Measurements from ENCODE around the gene PCNX3. TPM values are rescaled to one million over a fixed set of nuclear protein-coding genes. Genes with fewer than 3 reads are reported as not detected.

PCNX3 gene
- polyA plus RNA-seq, 1 donor (not counting 4 experiments of a cell fraction or from before 2014, with no cell fraction given) = 6.1 TPM

DNA sequence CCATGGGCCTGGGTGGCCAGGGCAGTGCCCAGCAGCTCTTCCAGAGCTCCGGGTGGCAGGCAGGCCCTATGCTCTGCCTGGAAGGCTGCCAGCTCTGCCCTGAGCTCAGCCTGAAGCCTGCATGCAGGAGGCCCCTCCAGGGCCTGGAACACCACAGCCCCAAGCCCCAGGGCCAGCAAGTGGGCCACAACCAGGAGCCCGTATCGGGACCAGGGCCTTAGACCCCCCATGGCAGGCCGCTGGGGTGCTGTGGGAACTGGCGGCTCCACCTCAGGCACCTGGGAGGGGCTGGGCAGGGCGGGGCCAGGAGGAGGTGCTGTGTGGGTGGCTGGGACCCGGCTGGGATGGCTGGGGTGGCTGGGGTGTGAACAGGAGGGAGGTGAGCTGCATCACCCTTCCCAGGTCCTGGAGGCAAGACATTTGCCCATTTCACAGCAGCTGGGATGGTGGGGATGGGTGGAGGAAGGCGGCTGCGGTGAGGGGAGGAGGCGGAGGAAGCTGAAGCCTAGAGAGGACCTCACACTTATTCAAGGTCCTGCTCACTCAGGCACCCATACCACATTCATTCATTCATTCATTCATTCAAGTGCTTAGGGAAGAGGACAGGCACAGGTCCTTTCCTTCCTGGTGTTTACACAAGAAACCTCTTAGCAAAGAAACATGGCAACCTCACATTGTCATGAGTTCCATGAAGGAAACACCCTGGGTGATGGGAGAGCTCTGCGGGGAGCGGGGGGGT, 19.9 kb upstream of the PCNX3 start, which contains the start of gene KCNK7:
KCNK7 (minus strand) TSS at position 258 of the 739 bp plus-strand sequence; CDS start at position 230, 28 bp downstream.
- peaks cover 3 to 11% of the 10 kb centered on the region in 2 experiments for H3K36me3 ChIP-seq (ENCODE audit: control insufficient read depth in 2 of 2, extremely low read depth in 1 of 2, insufficient read depth in 2 of 2, low read length in 2 of 2)
- H3K9ac ChIP-seq (ENCODE audit: control insufficient read depth, extremely low read depth, insufficient read depth, low read length) = no peak within 1 kb of the TSS
- H2AFZ ChIP-seq (ENCODE audit: control insufficient read depth, low read length) = no peak within 1 kb of the TSS
- H3K4me2 ChIP-seq (ENCODE audit: control insufficient read depth, extremely low read depth, insufficient read depth, low read depth, low read length) = no peak within 1 kb of the TSS
- no peaks in the 10 kb centered on the region for H4K20me1 ChIP-seq (ENCODE audit: control insufficient read depth, extremely low read depth, insufficient read depth, low read length)
- no peaks in the 10 kb centered on the region for H3K79me2 ChIP-seq (ENCODE audit: control insufficient read depth, insufficient read depth, low read length)
- peaks cover 27% of the 10 kb centered on the region for H3K4me1 ChIP-seq (ENCODE audit: control insufficient read depth, extremely low read depth, insufficient read depth, low read length)
- H3K9me3 ChIP-seq (ENCODE audit: control insufficient read depth, low read depth, low read length) = no peaks in the 10 kb centered on the region
- no peak for FAIRE-seq
- no peaks in the 10 kb centered on the region for H3K27me3 ChIP-seq (ENCODE audit: control insufficient read depth, extremely low read depth, insufficient read depth, low read length)
- no peaks in the 10 kb centered on the region for H3K9me1 ChIP-seq (ENCODE audit: control insufficient read depth, extremely low read depth, insufficient read depth, low read length)
- dilution Hi-C loops (cut with MboI; ENCODE audit: extremely low pct_ligation_motif_present, low sequenced_read_pairs) = no loop called here
- H3K27ac ChIP-seq (ENCODE audit: control insufficient read depth, insufficient read depth, low read length) = no peak within 1 kb of the TSS
- no peak within 1 kb of the TSS for H3K4me3 ChIP-seq (ENCODE audit: control insufficient read depth in 2 of 3, extremely low read depth in 1 of 3, insufficient read depth in 2 of 3, low read depth in 1 of 3, low read length in 3 of 3)
- no peak for DNase-seq (ENCODE audit: low read depth, low spot score)
- TF ChIP-seq, protein P1, sequence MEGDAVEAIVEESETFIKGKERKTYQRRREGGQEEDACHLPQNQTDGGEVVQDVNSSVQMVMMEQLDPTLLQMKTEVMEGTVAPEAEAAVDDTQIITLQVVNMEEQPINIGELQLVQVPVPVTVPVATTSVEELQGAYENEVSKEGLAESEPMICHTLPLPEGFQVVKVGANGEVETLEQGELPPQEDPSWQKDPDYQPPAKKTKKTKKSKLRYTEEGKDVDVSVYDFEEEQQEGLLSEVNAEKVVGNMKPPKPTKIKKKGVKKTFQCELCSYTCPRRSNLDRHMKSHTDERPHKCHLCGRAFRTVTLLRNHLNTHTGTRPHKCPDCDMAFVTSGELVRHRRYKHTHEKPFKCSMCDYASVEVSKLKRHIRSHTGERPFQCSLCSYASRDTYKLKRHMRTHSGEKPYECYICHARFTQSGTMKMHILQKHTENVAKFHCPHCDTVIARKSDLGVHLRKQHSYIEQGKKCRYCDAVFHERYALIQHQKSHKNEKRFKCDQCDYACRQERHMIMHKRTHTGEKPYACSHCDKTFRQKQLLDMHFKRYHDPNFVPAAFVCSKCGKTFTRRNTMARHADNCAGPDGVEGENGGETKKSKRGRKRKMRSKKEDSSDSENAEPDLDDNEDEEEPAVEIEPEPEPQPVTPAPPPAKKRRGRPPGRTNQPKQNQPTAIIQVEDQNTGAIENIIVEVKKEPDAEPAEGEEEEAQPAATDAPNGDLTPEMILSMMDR (optimal IDR thresholded peaks at IDR 0.05 in 1 of 3, IDR thresholded peaks at IDR 0.05 in 1 of 3, conservative IDR thresholded peaks at IDR 0.05 in 1 of 3; ENCODE audit: extremely low read depth in 1 of 3, insufficient read depth in 2 of 3, low read length in 3 of 3) = no peak
- no peak for TF ChIP-seq EZH2 (IDR thresholded peaks at IDR 0.05; ENCODE audit: low read length)

DNA sequence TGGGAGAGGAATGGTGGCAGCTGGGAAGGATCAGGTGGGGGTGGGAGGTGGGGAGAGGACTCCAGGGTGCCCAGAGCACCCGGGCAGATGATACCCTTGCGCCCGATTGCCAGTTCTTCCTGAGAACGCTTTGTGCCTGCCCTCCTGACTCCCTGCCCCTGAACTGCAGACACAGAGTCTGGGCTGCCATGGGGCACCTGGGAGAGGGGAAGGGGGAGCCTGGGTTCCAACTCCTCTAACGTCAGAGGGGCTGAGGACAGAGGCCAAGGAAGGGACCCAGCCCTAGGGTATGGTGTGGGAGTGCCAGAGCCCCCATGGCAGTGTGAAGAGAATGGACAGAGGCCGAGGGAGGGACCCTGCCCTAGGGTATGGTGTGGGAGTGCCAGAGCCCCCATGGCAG, 19.1 kb upstream of the PCNX3 start:
- Histone ChIP-seq H3K36me3 (ENCODE audit: control insufficient read depth in 2 of 2, extremely low read depth in 1 of 2, insufficient read depth in 2 of 2, low read length in 2 of 2) (peaks cover 3 to 9% of the 10 kb centered on the region in 2 experiments), H3K9me1 (ENCODE audit: control insufficient read depth, extremely low read depth, insufficient read depth, low read length) (no peaks in the 10 kb centered on the region), H3K9me3 (ENCODE audit: control insufficient read depth, low read depth, low read length) (no peaks in the 10 kb centered on the region), H3K4me1 (ENCODE audit: control insufficient read depth, extremely low read depth, insufficient read depth, low read length) (peaks cover 27% of the 10 kb centered on the region), H3K4me2 (ENCODE audit: control insufficient read depth, extremely low read depth, insufficient read depth, low read depth, low read length) (no peak overlapping the region), H3K4me3 (ENCODE audit: control insufficient read depth in 2 of 3, extremely low read depth in 1 of 3, insufficient read depth in 2 of 3, low read depth in 1 of 3, low read length in 3 of 3) (no peak overlapping the region), H3K27me3 (ENCODE audit: control insufficient read depth, extremely low read depth, insufficient read depth, low read length) (no peaks in the 10 kb centered on the region), H4K20me1 (ENCODE audit: control insufficient read depth, extremely low read depth, insufficient read depth, low read length) (no peaks in the 10 kb centered on the region), H3K27ac (ENCODE audit: control insufficient read depth, insufficient read depth, low read length) (no peak overlapping the region), H2AFZ (ENCODE audit: control insufficient read depth, low read length) (no peak overlapping the region), H3K9ac (ENCODE audit: control insufficient read depth, extremely low read depth, insufficient read depth, low read length) (no peak overlapping the region), H3K79me2 (ENCODE audit: control insufficient read depth, insufficient read depth, low read length) (no peaks in the 10 kb centered on the region)
- dilution Hi-C loops (cut with MboI; ENCODE audit: extremely low pct_ligation_motif_present, low sequenced_read_pairs) = no loop called here
- DNase-seq (ENCODE audit: low read depth, low spot score) (no peak), FAIRE-seq (no peak)
- no peak for TF ChIP-seq EZH2 (IDR thresholded peaks at IDR 0.05; ENCODE audit: low read length)
- TF ChIP-seq, protein P1 (optimal IDR thresholded peaks at IDR 0.05 in 1 of 3, IDR thresholded peaks at IDR 0.05 in 1 of 3, conservative IDR thresholded peaks at IDR 0.05 in 1 of 3; ENCODE audit: extremely low read depth in 1 of 3, insufficient read depth in 2 of 3, low read length in 3 of 3) = no peak
